WI38 (cell line): ENCODE results near the gene AMBRA1.

Source experiments
- H3K4me3 ChIP-seq: 2 replicates; pipeline ENCODE4 v1.5.1; 2011; ENCODE audit warnings: low read depth, mild to moderate bottlenecking, control low read depth, low read length
- CTCF ChIP-seq: IDR thresholded peaks from 2 replicates; pipeline ENCODE4 v1.5.1; 2012; ENCODE audit warnings: low read depth, mild to moderate bottlenecking, control low read depth, low read length

AMBRA1 gene

GRCh38 chr11:46637546-46637945 is 43.7 kb upstream of the AMBRA1 start:
- no peak overlapping the region for H3K4me3 ChIP-seq
- TF ChIP-seq CTCF: no peak

GRCh38 chr11:46635557-46636139 is 41.8 kb upstream of the AMBRA1 start:
- no peak for TF ChIP-seq CTCF
- no peak overlapping the region for H3K4me3 ChIP-seq

- TF ChIP-seq CTCF: no peak
- H3K4me3 ChIP-seq: no peak overlapping the region
Measured at GRCh38 chr11:46633291-46634217, 39.7 kb upstream of the AMBRA1 start.

- no peak for TF ChIP-seq CTCF
Measured at GRCh38 chr11:46632502-46632901, 38.7 kb upstream of the AMBRA1 start.

GRCh38 chr11:46631676-46632075 is 37.9 kb upstream of the AMBRA1 start:
- no peak overlapping the region for H3K4me3 ChIP-seq
- TF ChIP-seq CTCF: no peak

More at GRCh38 chr11:46632502-46632901, 38.7 kb upstream of the AMBRA1 start:
- no peak overlapping the region for H3K4me3 ChIP-seq

DNA sequence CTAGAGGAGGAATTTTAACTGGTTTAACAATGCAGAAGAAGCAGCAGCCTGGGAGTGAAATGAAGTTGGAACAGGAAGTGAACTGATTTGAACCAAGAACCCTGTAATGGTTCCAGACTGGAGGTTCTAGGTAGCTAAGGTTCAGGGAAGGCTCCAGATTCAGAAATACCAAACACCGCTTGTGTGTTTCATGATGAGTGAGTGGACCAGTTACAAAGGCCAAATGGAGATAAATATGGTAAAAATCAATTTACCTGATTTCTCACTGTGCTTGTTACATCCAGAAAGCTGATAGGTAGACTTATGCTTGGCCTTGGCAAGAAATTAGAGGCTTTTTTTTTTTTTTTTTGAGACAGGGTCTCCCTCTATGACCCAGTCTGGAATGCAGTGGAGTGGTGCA is 36.4 kb upstream of the AMBRA1 start:
- no peak overlapping the region for H3K4me3 ChIP-seq
- TF ChIP-seq CTCF: no peak

DNA sequence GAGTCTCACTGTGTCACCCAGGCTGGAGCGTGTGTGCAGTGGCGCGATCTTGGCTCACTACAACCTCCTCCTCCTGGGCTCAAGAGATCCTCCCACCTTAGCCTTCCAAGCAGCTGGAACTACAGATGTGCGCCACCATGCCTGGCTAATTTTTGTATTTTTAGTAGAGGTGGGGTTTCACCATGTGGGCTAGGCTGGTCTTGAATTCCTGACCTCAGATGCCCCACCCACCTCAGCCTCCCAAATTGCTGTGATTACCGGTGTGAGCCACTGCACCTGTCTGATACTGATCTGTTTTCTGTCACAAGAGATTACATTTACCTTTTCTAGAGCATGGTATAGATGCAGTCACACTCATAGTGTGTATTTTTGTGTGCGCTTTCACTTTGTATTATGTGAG is 35.1 kb upstream of the AMBRA1 start:
- TF ChIP-seq CTCF: no peak

More for the DNA sequence above, 35.1 kb upstream of the AMBRA1 start:
- H3K4me3 ChIP-seq: no peak overlapping the region
